ENCODE results near the gene MED17. TPM values are rescaled to one million over a fixed set of nuclear protein-coding genes. Genes with fewer than 3 reads are reported as not detected.
A peak's percentile ranks its signal among the peaks of the same experiment; 100 is the strongest.
"Not testable (repeated sequence)": the region's sequence is repeated elsewhere in the genome, so short reads cannot be mapped to it uniquely, and the experiment has no call there.

Gene MED17
- polyA plus RNA-seq, 6 donors from 2014 or later: 15.0 to 36.0 (median 19.2) TPM

DNA sequence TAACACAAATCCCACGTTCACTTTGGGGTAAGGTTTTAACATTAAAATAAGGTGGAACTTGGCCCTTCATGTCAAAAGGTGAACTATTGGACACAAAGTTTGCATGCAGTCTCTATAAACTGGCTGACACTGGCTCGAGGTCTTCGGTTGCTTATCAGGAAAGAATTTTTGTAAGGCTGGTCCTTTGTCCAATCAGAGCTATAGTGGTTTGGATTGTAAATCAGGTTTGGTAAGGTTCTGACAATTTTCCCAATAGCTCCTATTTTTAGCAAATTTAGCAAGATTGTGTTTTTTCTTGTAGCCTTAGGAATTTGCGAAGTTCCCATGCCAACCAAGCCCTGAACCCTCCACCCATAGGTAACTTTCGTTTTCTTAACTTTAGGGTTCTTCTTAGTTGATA, 17.6 kb upstream of the MED17 start:
- peaks cover 0 to 7% of the 10 kb centered on the region in 2 donors for H3K36me3 Mint-ChIP-seq
- ATAC-seq (ENCODE audit: low read depth in 2 of 2): no peak
- peaks cover 0 to 5% (median 0%) of the 10 kb centered on the region in 7 donors for H3K9me3 Mint-ChIP-seq
- H3K4me3 Mint-ChIP-seq: no peak overlapping the region
- no peak for DNase-seq
- no peaks in the 10 kb centered on the region for H3K27me3 Mint-ChIP-seq
- H3K4me1 Mint-ChIP-seq: no peaks in the 10 kb centered on the region
- H3K27ac Mint-ChIP-seq: no peak overlapping the region

DNA sequence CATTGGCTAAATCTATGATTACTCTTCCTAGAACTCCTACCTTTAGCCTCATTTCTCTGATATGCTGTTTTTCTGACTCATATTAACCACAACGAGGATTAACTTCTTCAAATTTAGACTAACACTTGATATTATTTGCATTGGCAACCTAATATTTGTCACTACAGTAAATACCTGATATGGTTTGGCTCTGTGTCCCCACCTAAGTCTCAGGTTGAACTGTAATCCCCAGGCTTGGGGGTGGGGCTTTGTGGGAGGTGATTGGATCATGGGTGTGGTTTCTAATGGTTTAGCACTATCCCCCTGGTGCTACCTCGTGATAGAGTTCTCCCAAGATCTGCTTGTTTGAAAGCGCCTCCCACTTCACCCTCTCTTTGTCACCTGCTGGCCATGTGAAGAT, 17.1 kb upstream of the MED17 start:
- H3K27ac Mint-ChIP-seq: no peak overlapping the region

DNA sequence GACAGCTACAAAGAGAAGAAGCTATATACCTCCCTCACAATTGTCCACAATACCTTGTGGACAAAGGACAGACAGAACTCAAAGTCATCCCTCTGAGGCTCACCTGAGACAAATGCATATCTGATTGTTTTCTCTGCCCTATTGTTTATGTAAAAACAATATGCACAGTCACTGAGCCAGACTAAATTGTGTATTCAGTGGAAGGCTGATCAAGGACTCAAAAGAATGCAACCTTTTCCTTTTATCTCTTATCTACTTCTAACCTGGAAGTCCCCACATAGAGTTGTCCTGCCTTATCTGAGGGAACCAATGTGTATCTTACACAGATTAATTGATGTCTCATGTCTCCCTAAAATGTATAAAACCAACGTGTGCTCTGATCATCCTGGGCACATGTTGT, 13.9 kb upstream of the MED17 start:
- peaks cover 0 to 7% of the 10 kb centered on the region in 2 donors for H3K36me3 Mint-ChIP-seq
- peaks cover 0 to 6% (median 4%) of the 10 kb centered on the region in 7 donors for H3K9me3 Mint-ChIP-seq
- H3K27me3 Mint-ChIP-seq: no peaks in the 10 kb centered on the region
- no peak overlapping the region for H3K4me3 Mint-ChIP-seq
- peaks cover 0 to 8% (median 3%) of the 10 kb centered on the region in 3 donors for H3K4me1 Mint-ChIP-seq
- no peak for DNase-seq
- no peak overlapping the region for H3K27ac Mint-ChIP-seq
- no peak for ATAC-seq (ENCODE audit: low read depth in 2 of 2)

More for the DNA sequence above, 17.1 kb upstream of the MED17 start:
- peaks cover 0 to 13% of the 10 kb centered on the region in 2 donors for H3K36me3 Mint-ChIP-seq
- H3K4me3 Mint-ChIP-seq: no peak overlapping the region
- no peaks in the 10 kb centered on the region for H3K4me1 Mint-ChIP-seq
- no peaks in the 10 kb centered on the region for H3K27me3 Mint-ChIP-seq
- peaks cover 0 to 5% (median under 1%) of the 10 kb centered on the region in 7 donors for H3K9me3 Mint-ChIP-seq
- DNase-seq (no peak), ATAC-seq (ENCODE audit: low read depth in 2 of 2) (no peak)

DNA sequence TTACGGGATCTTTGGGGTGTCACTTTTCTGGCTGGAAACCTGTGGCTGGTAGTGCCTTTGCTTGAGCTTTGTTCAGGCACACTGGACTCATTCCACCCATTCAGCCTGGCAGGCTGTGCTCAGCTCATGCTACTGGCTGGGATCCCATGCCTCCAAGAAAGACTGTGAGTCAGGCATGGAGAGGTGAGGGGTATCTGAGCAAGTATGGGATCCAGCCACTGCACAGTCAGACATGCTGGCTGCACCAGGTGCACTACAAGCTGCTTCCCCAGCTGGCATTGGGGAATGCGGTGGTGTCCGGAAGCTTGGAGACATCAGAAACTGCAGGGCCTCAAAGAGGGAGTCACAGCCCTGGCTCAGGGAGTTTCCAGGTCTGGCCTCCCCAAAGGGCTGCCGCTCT, 12.0 kb upstream of the MED17 start:
- ATAC-seq (ENCODE audit: low read depth in 2 of 2): no peak
- no peak overlapping the region for H3K27ac Mint-ChIP-seq
- no peak for DNase-seq
- H3K27me3 Mint-ChIP-seq: no peaks in the 10 kb centered on the region
- H3K9me3 Mint-ChIP-seq: peaks cover 0 to 6% (median 2%) of the 10 kb centered on the region in 7 donors
- peaks cover 0 to 13% (median 3%) of the 10 kb centered on the region in 3 donors for H3K4me1 Mint-ChIP-seq
- no peak overlapping the region for H3K4me3 Mint-ChIP-seq
- peaks cover 0 to 7% of the 10 kb centered on the region in 2 donors for H3K36me3 Mint-ChIP-seq

DNA sequence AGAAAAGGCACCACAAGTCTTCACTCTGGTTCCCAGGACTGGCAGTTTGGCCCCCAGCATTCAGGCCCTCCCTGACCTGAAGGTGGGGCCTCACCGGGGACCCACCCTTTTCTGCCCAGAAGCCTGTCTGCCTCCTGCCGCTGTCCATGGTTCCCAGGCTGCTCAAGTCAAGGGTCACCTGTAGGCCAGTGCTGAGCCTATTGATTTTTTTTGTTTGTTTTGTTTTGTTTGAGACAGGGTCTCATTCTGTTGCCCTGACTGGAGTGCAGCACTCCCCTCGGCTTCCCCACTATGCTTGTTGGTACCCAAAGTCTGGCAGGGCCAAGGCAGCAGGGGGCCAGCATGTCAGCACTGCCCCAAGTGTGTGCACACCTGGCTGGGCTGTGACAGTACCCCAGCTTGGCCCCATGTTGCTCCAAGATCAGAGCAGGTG, 11.0 kb upstream of the MED17 start:
- no peak for DNase-seq

DNA sequence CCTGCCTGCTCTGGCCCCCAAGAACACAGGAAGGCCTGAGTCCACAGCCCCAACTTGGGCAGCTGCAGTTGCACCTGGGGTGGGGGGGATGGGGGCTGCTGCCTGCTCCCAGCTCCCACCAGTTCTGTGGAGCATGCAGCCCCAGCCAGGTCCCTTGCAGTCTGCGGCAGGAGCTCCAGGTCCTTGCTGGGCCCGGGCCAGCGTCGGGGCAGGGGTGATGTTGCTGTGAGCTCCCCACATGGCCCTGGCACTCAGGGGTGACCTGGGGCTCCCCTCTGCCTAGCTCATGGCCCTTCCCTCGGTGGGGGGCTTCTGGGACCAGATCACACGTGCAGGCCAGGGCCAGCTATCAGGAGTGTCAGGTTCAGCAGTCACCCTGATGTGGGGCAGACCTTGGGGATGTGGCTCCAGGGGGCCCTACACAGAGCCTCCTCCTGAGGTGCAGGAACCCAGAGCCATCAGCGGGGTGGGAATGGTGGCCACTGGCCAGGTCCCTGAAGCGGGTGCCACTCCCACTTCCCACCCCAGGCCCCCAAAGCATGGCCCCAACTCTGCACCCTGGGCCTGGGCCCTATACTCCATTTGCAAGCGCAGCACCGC, 10.4 kb upstream of the MED17 start:
- Mint-ChIP-seq H3K4me3 (no peak overlapping the region), H3K27ac (no peak overlapping the region), H3K27me3 (no peaks in the 10 kb centered on the region), H3K36me3 (peaks cover 0 to 7% of the 10 kb centered on the region in 2 donors), H3K9me3 (peaks cover 0 to 6% (median 0%) of the 10 kb centered on the region in 7 donors), H3K4me1 (peaks cover 0 to 13% (median 3%) of the 10 kb centered on the region in 3 donors)
- DNase-seq: no peak
- no peak for ATAC-seq (ENCODE audit: low read depth in 2 of 2)

More for the DNA sequence above, 11.0 kb upstream of the MED17 start:
- H3K27me3 Mint-ChIP-seq: no peaks in the 10 kb centered on the region
- peaks cover 0 to 13% (median 3%) of the 10 kb centered on the region in 3 donors for H3K4me1 Mint-ChIP-seq
- ATAC-seq (ENCODE audit: low read depth in 2 of 2): no peak
- no peak overlapping the region for H3K27ac Mint-ChIP-seq
- no peak overlapping the region for H3K4me3 Mint-ChIP-seq
- peaks cover 0 to 7% of the 10 kb centered on the region in 2 donors for H3K36me3 Mint-ChIP-seq
- peaks cover 0 to 6% (median 0%) of the 10 kb centered on the region in 7 donors for H3K9me3 Mint-ChIP-seq

DNA sequence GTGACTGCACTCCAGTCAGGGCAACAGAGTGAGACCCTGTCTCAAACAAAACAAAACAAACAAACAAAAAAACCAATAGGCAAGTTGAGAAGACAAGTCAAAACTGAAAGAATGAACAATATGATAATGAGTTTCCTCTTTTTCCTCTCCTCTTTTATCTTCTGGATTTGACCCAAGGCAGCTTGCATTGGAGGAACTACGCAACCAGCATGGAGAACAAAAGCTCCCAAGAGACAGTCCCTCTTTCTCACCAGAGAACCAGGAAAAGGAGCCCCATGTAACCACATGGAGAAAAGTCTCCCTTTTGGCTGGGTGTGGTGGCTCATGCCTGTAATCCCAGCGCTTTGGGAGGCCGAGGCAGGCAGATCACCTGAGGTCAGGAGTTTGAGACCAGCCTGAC, 9.5 kb upstream of the MED17 start:
- H3K4me3 Mint-ChIP-seq; H3K9me3 Mint-ChIP-seq; H3K27ac Mint-ChIP-seq; H3K36me3 Mint-ChIP-seq; H3K27me3 Mint-ChIP-seq; DNase-seq; ATAC-seq (ENCODE audit: low read depth in 2 of 2): not testable (repeated sequence)
- H3K4me1 Mint-ChIP-seq: peaks cover 0 to 13% (median 3%) of the 10 kb centered on the region in 3 donors

DNA sequence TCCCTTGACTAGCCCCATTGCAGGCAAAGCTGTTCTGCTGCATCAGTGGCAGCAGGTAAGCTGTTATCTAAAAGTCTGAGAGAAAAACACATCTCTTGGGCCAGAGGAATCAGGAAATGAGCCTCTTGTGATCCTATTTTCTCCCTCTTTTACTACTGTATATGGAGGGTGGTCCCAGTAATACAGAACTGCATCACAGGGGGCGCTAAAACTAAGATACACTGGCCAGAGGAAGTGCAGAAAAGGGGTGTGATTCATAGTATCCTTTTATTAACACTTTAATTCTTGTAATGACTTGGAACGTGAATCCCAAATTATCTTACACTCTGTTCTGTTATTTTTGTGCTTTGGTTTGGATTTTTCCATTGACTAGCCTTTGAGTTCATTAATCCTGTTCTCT, 8.8 kb upstream of the MED17 start:
- DNase-seq: no peak
- Mint-ChIP-seq H3K36me3 (peaks cover 0 to 7% of the 10 kb centered on the region in 2 donors), H3K27ac (peak overlapping the region in 2 of 6 donors; percentile 58 to 72), H3K27me3 (no peaks in the 10 kb centered on the region), H3K4me3 (no peak overlapping the region), H3K9me3 (peaks cover 0 to 6% (median 0%) of the 10 kb centered on the region in 7 donors), H3K4me1 (peaks cover 0 to 13% (median 3%) of the 10 kb centered on the region in 3 donors)
- ATAC-seq (ENCODE audit: low read depth in 2 of 2): no peak

DNA sequence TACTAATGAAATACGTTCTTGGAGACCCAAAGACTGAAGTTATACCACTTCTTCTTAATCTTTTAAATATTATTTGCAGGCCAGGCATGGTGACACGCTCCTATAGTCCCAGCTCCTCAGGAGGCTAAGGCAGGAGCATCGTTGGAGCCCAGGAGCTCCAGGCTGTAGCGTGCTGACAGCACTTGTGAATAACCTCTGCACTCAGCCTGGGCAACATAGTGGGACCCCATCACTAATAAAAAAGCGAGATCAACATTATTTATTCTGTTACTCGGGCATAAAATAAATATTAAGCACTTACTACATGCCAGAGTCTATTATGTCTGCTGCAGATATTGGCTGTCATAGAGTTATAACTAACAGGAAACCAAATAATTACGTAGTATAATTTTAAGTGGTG, 720 bp upstream of the MED17 start:
- H3K27ac Mint-ChIP-seq: peak overlapping the region in 3 of 6 donors; percentile 24 to 88 (median 86)
- H3K27me3 Mint-ChIP-seq: no peaks in the 10 kb centered on the region
- no peak for ATAC-seq (ENCODE audit: low read depth in 2 of 2)
- peak overlapping the region; percentile 90 to 100 (median 98) for H3K4me3 Mint-ChIP-seq
- no peak for DNase-seq
- peaks cover 0 to 13% of the 10 kb centered on the region in 2 donors for H3K36me3 Mint-ChIP-seq
- H3K9me3 Mint-ChIP-seq: no peaks in the 10 kb centered on the region
- peaks cover 26 to 39% (median 37%) of the 10 kb centered on the region in 3 donors for H3K4me1 Mint-ChIP-seq

DNA sequence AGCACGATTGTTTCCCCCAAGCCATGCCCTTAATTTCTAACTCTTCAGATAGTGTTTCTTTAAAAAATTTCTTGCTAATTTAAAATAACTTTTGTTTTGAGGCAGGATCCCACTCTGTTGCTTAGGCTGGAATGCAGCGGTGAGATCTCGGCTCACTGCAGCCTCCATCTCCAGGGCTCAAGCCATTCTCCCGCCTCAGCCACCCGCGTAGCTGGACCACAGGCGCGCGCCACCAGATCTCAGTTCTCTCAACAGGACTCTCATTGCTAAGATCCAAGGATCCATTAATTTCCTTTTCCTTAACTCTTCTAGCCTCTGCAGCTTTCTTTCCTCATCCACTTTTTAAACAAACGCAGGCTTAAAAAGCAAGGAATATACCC, 327 bp upstream of the MED17 start:
- DNase-seq (no peak), ATAC-seq (ENCODE audit: low read depth in 2 of 2) (peak; percentile 14 to 24)
- Mint-ChIP-seq H3K4me1 (peaks cover 26 to 39% (median 37%) of the 10 kb centered on the region in 3 donors), H3K27ac (peak overlapping the region; percentile 79 to 97 (median 90)), H3K4me3 (peak overlapping the region; percentile 90 to 100 (median 98)), H3K36me3 (peaks cover 0 to 13% of the 10 kb centered on the region in 2 donors), H3K9me3 (no peaks in the 10 kb centered on the region), H3K27me3 (no peaks in the 10 kb centered on the region)

DNA sequence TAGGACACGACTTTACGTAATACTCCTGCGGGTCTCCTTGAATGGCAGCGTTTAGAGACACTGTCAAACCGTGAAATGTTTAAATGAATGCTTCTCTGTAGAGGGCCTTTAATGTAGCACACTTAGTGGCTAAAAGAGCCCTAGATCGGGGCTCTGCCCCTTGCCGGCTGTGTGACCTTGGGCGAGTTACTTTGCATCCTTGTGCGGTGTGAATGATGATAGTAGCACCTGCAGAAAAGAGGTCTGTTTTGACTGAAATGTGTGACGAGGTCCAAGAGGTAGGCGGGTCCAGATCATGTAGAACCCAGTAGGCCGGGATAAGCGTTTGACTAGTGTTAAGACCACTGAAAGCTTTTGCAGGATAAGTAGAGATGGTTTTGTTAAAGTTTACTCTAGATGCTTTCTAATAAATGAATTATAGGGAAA, 866 bp downstream of the MED17 start:
- Mint-ChIP-seq H3K27me3 (no peaks in the 10 kb centered on the region), H3K36me3 (peaks cover 0 to 14% of the 10 kb centered on the region in 2 donors), H3K4me1 (peaks cover 26 to 39% (median 37%) of the 10 kb centered on the region in 3 donors), H3K27ac (peak overlapping the region; percentile 79 to 97 (median 90)), H3K4me3 (peak overlapping the region; percentile 90 to 100 (median 98)), H3K9me3 (no peaks in the 10 kb centered on the region)
- ATAC-seq (ENCODE audit: low read depth in 2 of 2) (peak; percentile 5 to 22), DNase-seq (no peak)

DNA sequence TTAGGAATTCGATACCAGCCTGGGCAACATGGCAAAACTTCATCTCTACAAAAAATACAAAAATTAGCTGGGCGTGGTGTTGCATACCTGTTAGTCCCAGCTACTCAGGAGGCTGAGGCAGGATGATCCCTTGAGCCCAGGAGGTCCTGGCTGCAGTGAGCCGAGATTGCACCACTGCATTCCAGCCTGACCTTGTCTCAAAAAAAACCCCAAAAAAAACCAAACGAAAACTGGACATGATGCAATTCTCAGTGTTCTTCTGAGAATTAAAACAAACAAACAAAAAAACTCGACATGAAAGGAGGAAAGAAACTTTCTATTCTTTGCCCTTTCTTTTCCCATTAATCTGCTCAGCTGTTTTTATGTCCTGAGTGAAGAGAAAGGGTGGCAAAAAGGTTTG, 7.4 kb downstream of the MED17 start:
- DNase-seq: no peak
- ATAC-seq (ENCODE audit: low read depth in 2 of 2): no peak
- H3K4me1 Mint-ChIP-seq: peaks cover 7 to 15% (median 10%) of the 10 kb centered on the region in 3 donors
- no peak overlapping the region for H3K4me3 Mint-ChIP-seq
- peaks cover 0 to 1% (median 0%) of the 10 kb centered on the region in 7 donors for H3K9me3 Mint-ChIP-seq
- H3K27me3 Mint-ChIP-seq: no peaks in the 10 kb centered on the region
- no peak overlapping the region for H3K27ac Mint-ChIP-seq
- H3K36me3 Mint-ChIP-seq: peaks cover 9 to 29% of the 10 kb centered on the region in 2 donors

DNA sequence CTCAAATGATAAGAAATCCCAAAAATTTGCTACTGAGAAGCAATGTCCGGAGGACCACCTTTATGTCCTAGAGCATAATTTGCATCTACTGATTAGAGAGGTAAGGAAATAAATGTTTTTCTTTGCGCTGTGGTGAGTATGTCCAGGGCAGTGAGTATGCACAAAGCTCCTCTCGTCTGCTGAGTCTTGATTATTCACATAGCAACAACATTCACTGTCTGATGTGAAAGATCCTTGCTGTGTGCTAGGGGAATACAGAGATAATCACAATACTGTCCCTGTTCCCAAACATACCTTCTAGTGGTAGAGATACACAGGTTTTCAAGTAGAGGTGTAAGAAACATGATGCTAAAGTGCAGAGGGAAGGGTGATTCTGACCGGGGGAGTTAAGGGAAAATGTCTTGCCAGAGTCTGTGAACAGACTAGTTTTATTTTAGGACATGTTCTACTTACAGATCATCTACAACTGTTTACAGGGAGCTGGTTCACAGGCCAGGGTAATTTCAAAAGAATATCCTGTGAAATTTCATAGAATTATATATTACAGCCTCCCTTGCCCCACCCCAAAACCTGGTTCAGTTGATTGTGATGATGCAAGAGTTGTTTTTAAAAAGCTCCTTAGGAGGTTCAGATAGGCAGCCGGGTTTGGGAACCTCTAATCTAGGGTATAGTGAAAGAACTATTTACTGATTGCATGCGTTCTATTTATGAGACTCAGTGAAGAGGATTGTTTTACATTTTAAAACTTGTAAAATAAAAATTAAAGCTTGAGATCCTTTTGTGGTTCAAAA, 12.6 kb downstream of the MED17 start:
- Mint-ChIP-seq H3K27me3 (no peaks in the 10 kb centered on the region), H3K36me3 (peaks cover 8 to 27% of the 10 kb centered on the region in 2 donors), H3K4me1 (no peaks in the 10 kb centered on the region), H3K9me3 (peaks cover 0 to 1% (median 0%) of the 10 kb centered on the region in 7 donors), H3K27ac (peak overlapping the region in 2 of 6 donors; percentile 1 to 82), H3K4me3 (no peak overlapping the region)
- DNase-seq (no peak), ATAC-seq (ENCODE audit: low read depth in 2 of 2) (no peak)

Data from naive B cell (primary cell).